Subcutaneous abdominal adipose tissue (tissue), 5 donors: ENCODE measurements around the gene CCR3.

Experiments
- H3K27ac ChIP-seq: one replicate; pipeline ENCODE4 v1.7.0; 2013; ENCODE audit warnings: low read depth, mild to moderate bottlenecking, inconsistent platforms, low read length, moderate library complexity
- H3K27me3 ChIP-seq, 5 donors: one replicate each; pipeline ENCODE4 v1.7.0; 2013; ENCODE audit warnings: low read length in 5 of 5, inconsistent platforms in 1 of 5; ENCODE audit not compliant: control insufficient read depth in 5 of 5, insufficient read depth in 4 of 5
- H3K36me3 ChIP-seq, 5 donors: one replicate each; pipeline ENCODE4 v1.7.0; 2013; ENCODE audit warnings: low read length in 5 of 5; ENCODE audit not compliant: control insufficient read depth in 5 of 5, insufficient read depth in 5 of 5
- H3K4me1 ChIP-seq, 5 donors: one replicate each; pipeline ENCODE4 v1.7.0; 2013; ENCODE audit warnings: low read length in 5 of 5, mild to moderate bottlenecking in 3 of 5, moderate library complexity in 1 of 5; ENCODE audit not compliant: control insufficient read depth in 5 of 5, insufficient read depth in 5 of 5
- H3K4me3 ChIP-seq, 5 donors: one replicate each; pipeline ENCODE4 v1.7.0; 2013; ENCODE audit warnings: low read length in 5 of 5, low read depth in 1 of 5
- H3K9ac ChIP-seq, 5 donors: one replicate each; pipeline ENCODE4 v1.7.0; 2013; ENCODE audit warnings: low read length in 5 of 5, mild to moderate bottlenecking in 4 of 5, moderate library complexity in 3 of 5
- H3K9me3 ChIP-seq, 5 donors: one replicate each; pipeline ENCODE4 v1.7.0; 2013; ENCODE audit warnings: low read length in 5 of 5; ENCODE audit not compliant: control insufficient read depth in 5 of 5
- donor health status: healthy.
- donor health status: healthy.
- donor health status: healthy.
- donor health status: healthy.
- donor health status: healthy.

The CCR3 gene

DNA sequence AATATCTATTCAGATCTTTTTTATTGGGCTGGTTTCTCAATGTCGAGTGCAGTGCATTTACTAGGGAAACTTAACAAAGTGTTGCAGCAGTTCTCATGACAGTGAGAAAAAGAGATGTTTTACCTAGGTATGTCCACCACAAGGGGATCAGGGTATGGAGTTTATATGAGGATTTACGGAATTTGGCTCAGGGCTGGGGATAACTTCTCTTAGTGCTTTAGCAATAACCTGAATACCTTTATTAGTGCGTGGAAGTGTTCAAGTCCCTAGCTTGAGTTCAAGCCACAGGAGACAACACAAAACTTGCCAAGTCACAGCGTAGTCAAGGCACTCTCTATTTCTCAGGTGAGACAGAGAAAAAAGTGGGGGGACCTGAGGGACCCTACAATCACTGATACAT, 3.9 kb upstream of the CCR3 start:
- peaks cover 0 to 5% (median under 1%) of the 10 kb centered on the region in 5 donors for H3K4me1 ChIP-seq
- no peaks in the 10 kb centered on the region for H3K36me3 ChIP-seq

GRCh38 chr3:46239301-46239938, 2.8 kb upstream of the CCR3 start:
- H3K36me3 ChIP-seq = no peaks in the 10 kb centered on the region
- H3K4me1 ChIP-seq = peaks cover 0 to 12% (median 3%) of the 10 kb centered on the region in 5 donors
- H3K27ac ChIP-seq = no peak overlapping the region
- H3K4me3 ChIP-seq = no peak overlapping the region
- no peaks in the 10 kb centered on the region for H3K9me3 ChIP-seq
- no peaks in the 10 kb centered on the region for H3K27me3 ChIP-seq
- no peak overlapping the region for H3K9ac ChIP-seq

More for the DNA sequence above, 3.9 kb upstream of the CCR3 start:
- Histone ChIP-seq H3K9me3 (no peaks in the 10 kb centered on the region), H3K4me3 (no peak overlapping the region), H3K27ac (no peak overlapping the region), H3K27me3 (no peaks in the 10 kb centered on the region), H3K9ac (no peak overlapping the region)

- Histone ChIP-seq H3K9me3 (no peaks in the 10 kb centered on the region), H3K36me3 (no peaks in the 10 kb centered on the region), H3K27me3 (no peaks in the 10 kb centered on the region), H3K27ac (no peak overlapping the region), H3K4me3 (no peak overlapping the region), H3K9ac (no peak overlapping the region), H3K4me1 (peaks cover 0 to 12% (median 3%) of the 10 kb centered on the region in 5 donors)
Observed at GRCh38 chr3:46239952-46240351, 2.3 kb upstream of the CCR3 start.

- Histone ChIP-seq H3K27me3 (no peaks in the 10 kb centered on the region), H3K9me3 (no peaks in the 10 kb centered on the region), H3K9ac (no peak overlapping the region), H3K4me3 (no peak overlapping the region), H3K4me1 (peaks cover 0 to 12% (median 0%) of the 10 kb centered on the region in 5 donors), H3K27ac (no peak overlapping the region), H3K36me3 (no peaks in the 10 kb centered on the region)
Observed at GRCh38 chr3:46243560-46243959, 1.3 kb downstream of the CCR3 start.

- Histone ChIP-seq H3K4me1 (peaks cover 0 to 12% (median 0%) of the 10 kb centered on the region in 5 donors), H3K9me3 (no peaks in the 10 kb centered on the region), H3K4me3 (no peak overlapping the region), H3K27ac (no peak overlapping the region), H3K27me3 (no peaks in the 10 kb centered on the region), H3K9ac (no peak overlapping the region), H3K36me3 (no peaks in the 10 kb centered on the region)
Observed at GRCh38 chr3:46245146-46245545, 2.9 kb downstream of the CCR3 start.

- H3K9me3 ChIP-seq = no peaks in the 10 kb centered on the region
- H3K36me3 ChIP-seq = no peaks in the 10 kb centered on the region
- no peak overlapping the region for H3K27ac ChIP-seq
- no peak overlapping the region for H3K4me3 ChIP-seq
- no peaks in the 10 kb centered on the region for H3K4me1 ChIP-seq
- H3K9ac ChIP-seq = no peak overlapping the region
- H3K27me3 ChIP-seq = no peaks in the 10 kb centered on the region
Observed at GRCh38 chr3:46252980-46253379, 10.7 kb downstream of the CCR3 start.

DNA sequence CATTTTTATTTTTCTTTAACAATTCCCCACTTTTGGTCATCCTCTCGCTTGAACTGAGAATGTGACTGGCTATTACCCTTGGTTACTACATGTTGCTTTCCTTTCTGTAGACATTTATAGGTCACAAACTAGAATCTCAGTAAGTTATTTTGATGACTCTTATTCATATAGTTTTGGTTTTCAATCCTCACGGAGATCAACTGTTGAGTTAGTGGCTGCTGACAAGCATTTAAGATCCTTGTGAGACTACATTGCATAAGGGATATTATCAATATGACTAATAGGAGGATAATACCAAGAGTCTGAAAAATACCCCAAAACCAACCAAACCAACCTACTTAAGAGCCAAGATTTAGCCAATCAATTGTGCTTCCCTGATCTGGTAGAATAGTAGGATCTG, 16.3 kb downstream of the CCR3 start:
- no peaks in the 10 kb centered on the region for H3K9me3 ChIP-seq
- no peaks in the 10 kb centered on the region for H3K4me1 ChIP-seq
- H3K4me3 ChIP-seq = no peak overlapping the region
- H3K36me3 ChIP-seq = no peaks in the 10 kb centered on the region
- H3K27ac ChIP-seq = no peak overlapping the region
- H3K27me3 ChIP-seq = no peaks in the 10 kb centered on the region
- no peak overlapping the region for H3K9ac ChIP-seq

GRCh38 chr3:46261926-46262594, 19.8 kb downstream of the CCR3 start:
- Histone ChIP-seq H3K27me3 (no peaks in the 10 kb centered on the region), H3K27ac (no peak overlapping the region), H3K9ac (no peak overlapping the region), H3K36me3 (no peaks in the 10 kb centered on the region), H3K4me3 (no peak overlapping the region), H3K9me3 (no peaks in the 10 kb centered on the region), H3K4me1 (no peaks in the 10 kb centered on the region)

DNA sequence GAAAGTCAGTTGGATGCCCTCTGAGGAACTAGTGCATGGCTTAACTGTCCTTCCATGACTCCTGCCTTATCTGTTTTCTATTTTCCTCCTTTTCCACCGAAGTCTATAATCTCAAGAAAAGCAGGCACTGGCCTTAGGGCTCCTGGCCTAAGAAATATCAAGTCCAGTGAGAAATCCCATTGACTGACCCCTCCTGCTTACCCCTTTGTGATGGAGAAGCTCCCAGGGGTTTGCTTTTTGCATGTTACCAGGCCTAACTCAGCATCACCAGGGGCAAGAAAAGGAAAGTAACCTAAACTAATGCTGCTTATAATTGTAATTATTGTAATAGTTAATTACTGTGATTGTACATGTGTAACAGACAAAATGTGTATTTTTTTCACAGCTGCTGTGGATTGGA, 21.7 kb downstream of the CCR3 start:
- H3K27me3 ChIP-seq = no peaks in the 10 kb centered on the region

GRCh38 chr3:46266598-46266997, 24.3 kb downstream of the CCR3 start:
- Histone ChIP-seq H3K4me1 (no peaks in the 10 kb centered on the region), H3K9me3 (no peaks in the 10 kb centered on the region), H3K27me3 (peaks cover 0 to 4% (median 0%) of the 10 kb centered on the region in 5 donors), H3K36me3 (no peaks in the 10 kb centered on the region), H3K4me3 (no peak overlapping the region), H3K9ac (no peak overlapping the region), H3K27ac (no peak overlapping the region)

More for the DNA sequence above, 21.7 kb downstream of the CCR3 start:
- Histone ChIP-seq H3K36me3 (no peaks in the 10 kb centered on the region), H3K27ac (no peak overlapping the region), H3K4me3 (no peak overlapping the region), H3K4me1 (no peaks in the 10 kb centered on the region), H3K9ac (no peak overlapping the region), H3K9me3 (no peaks in the 10 kb centered on the region)
